ENCODE measurements around the gene LAYN. TPM values are rescaled to one million over a fixed set of nuclear protein-coding genes. Genes with fewer than 3 reads are reported as not detected.

Gene LAYN
- total and polyA plus RNA-seq, 2 of the 13 experiments (the other 11 are each of a cell fraction or from before 2014, with no cell fraction given) = 0.17 TPM; not detected in 1

DNA sequence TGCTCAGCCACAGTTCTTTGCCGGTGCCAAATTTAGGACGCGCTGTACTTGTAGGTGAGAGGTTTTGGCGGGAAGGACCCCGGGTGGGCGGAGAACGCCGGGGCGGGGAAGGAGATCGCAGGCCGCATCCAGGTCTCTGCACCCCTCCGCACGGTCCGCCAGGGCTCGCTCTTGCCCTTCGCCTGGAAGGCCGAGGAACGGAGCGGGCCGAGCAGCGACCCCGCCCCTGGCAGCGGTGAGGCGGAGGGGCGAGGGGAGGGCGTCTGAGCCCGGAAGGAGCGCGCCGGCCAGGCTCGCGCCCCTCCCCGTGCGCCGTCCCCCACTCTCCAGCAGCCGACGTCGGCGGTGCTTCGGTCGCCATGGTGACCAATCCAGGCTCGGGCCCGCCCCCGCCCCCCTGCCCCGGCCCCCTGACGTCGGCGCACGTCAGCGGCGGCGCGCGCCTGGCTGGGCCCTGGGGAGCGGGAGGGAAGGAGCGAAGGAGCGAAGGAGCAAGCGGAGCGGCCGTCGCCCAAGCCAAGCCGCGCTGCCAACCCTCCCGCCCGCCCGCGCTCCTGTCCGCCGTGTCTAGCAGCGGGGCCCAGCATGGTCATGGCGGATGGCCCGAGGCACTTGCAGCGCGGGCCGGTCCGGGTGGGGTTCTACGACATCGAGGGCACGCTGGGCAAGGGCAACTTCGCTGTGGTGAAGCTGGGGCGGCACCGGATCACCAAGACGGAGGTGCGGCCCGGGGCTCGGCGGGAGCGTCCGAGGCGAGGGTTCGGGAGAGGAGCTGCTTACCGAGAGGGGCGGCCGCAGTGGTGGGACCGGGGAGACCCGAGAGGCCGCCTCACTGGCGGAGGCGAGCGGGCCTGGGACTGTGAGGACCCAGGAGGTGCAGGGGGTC is 61.7 kb downstream of the LAYN start, which contains the start of gene SIK2 (continued):
- TF ChIP-seq, protein P1, sequence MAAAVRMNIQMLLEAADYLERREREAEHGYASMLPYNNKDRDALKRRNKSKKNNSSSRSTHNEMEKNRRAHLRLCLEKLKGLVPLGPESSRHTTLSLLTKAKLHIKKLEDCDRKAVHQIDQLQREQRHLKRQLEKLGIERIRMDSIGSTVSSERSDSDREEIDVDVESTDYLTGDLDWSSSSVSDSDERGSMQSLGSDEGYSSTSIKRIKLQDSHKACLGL (CRISPR knock-in tag; IDR thresholded peaks at IDR 0.05) = no peak
- TF ChIP-seq TARDBP (CRISPR knock-in tag; IDR thresholded peaks at IDR 0.05) (peak; percentile 94), ATRX (CRISPR knock-in tag; IDR thresholded peaks at IDR 0.05; ENCODE audit: borderline replicate concordance) (no peak), AHR (CRISPR knock-in tag; IDR thresholded peaks at IDR 0.05) (no peak; the same call in 1 of the 2 replicates), NRL (CRISPR knock-in tag; IDR thresholded peaks at IDR 0.05; ENCODE audit: borderline replicate concordance) (peak; percentile 60; the same call in 1 of the 2 replicates), ZNF253 (CRISPR knock-in tag; IDR thresholded peaks at IDR 0.05; ENCODE audit: borderline replicate concordance) (no peak), ZNF232 (CRISPR knock-in tag; IDR thresholded peaks at IDR 0.05; ENCODE audit: borderline replicate concordance) (no peak), MIER2 (CRISPR knock-in tag; IDR thresholded peaks at IDR 0.05) (no peak; the same call in 1 of the 2 replicates), ZNF3 (CRISPR knock-in tag; IDR thresholded peaks at IDR 0.05) (no peak), MEF2D (CRISPR knock-in tag; IDR thresholded peaks at IDR 0.05) (peak; percentile 76; the same call in 1 of the 2 replicates), SIX1 (CRISPR knock-in tag; IDR thresholded peaks at IDR 0.05; ENCODE audit: borderline replicate concordance) (no peak), ZNF83 (CRISPR knock-in tag; IDR thresholded peaks at IDR 0.05; ENCODE audit: borderline replicate concordance) (no peak), CEBPB (IDR thresholded peaks at IDR 0.05; ENCODE audit: borderline replicate concordance, low read depth, low read length) (no peak), YEATS4 (CRISPR knock-in tag; IDR thresholded peaks at IDR 0.05; ENCODE audit: borderline replicate concordance) (peak; percentile 30; the same call in 1 of the 2 replicates), EZH2 (conservative IDR thresholded peaks at IDR 0.05; ENCODE audit: low read depth, low read length) (no peak), SAFB2 (CRISPR knock-in tag; IDR thresholded peaks at IDR 0.05; ENCODE audit: borderline replicate concordance, low read depth) (peak; percentile 31; the same call in 1 of the 2 replicates), FOSL2 (CRISPR knock-in tag; IDR thresholded peaks at IDR 0.05) (peak; percentile 49), ZBTB42 (CRISPR knock-in tag; IDR thresholded peaks at IDR 0.05) (peak; percentile 55; the same call in 1 of the 2 replicates), HOXA7 (CRISPR knock-in tag; IDR thresholded peaks at IDR 0.05) (no peak), ZNF672 (CRISPR knock-in tag; IDR thresholded peaks at IDR 0.05) (no peak), ZFP36 (IDR thresholded peaks at IDR 0.05; ENCODE audit: borderline replicate concordance, low read depth, low read length, partially characterized antibody) (no peak), CC2D1A (CRISPR knock-in tag; IDR thresholded peaks at IDR 0.05) (no peak), LCORL (IDR thresholded peaks at IDR 0.05) (no peak), LCORL (CRISPR knock-in tag; IDR thresholded peaks at IDR 0.05) (peak; percentile 92), ZNF660 (CRISPR knock-in tag; IDR thresholded peaks at IDR 0.05; ENCODE audit: borderline replicate concordance, low read depth) (no peak), ZNF75D (CRISPR knock-in tag; IDR thresholded peaks at IDR 0.05; ENCODE audit: borderline replicate concordance) (no peak), PLRG1 (conservative IDR thresholded peaks at IDR 0.05) (no peak)
- TF ChIP-seq, protein P2, sequence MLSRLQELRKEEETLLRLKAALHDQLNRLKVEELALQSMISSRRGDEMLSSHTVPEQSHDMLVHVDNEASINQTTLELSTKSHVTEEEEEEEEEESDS (CRISPR knock-in tag; IDR thresholded peaks at IDR 0.05; ENCODE audit: borderline replicate concordance) = peak; percentile 58; the same call in 1 of the 2 replicates
- TF ChIP-seq, protein P3, sequence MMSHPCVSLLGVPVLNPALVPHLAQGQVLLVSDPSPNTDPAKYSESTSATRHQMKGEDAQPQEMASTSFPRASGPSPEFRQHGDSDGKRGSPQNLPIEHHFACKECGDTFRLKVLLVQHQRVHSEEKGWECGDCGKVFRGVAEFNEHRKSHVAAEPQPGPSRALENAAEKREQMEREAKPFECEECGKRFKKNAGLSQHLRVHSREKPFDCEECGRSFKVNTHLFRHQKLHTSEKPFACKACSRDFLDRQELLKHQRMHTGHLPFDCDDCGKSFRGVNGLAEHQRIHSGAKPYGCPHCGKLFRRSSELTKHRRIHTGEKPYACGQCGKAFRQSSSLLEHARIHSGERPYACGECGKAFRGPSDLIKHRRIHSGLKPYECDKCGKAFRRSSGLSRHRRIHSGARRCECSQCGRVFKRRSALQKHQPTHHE (CRISPR knock-in tag; IDR thresholded peaks at IDR 0.05; ENCODE audit: borderline replicate concordance) = 0 out of 2 replicates have a peak, but pooled peaks have one; percentile 50
- TF ChIP-seq, protein P4, sequence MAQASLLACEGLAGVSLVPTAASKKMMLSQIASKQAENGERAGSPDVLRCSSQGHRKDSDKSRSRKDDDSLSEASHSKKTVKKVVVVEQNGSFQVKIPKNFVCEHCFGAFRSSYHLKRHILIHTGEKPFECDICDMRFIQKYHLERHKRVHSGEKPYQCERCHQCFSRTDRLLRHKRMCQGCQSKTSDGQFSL (CRISPR knock-in tag; IDR thresholded peaks at IDR 0.05) = peak; percentile 74; the same call in 1 of the 2 replicates
